Adipose tissue (tissue), 3 donors: ENCODE measurements around the gene PPP2R5B. TPM values are rescaled to one million over a fixed set of nuclear protein-coding genes. Genes with fewer than 3 reads are reported as not detected.

Experiments used
- H3K27ac ChIP-seq: one replicate; pipeline ENCODE4 v1.5.1; 2013; ENCODE audit warnings: low read depth, low read length
- WGBS, 3 donors: extraction: QIAGEN DNeasy Blood & Tissue Kit; methylation state at CpG; one replicate each; pipeline ENCODE4 v1.1.7; 2013; 5-methylcytosine and 5-hydroxymethylcytosine counted together
- polyA plus RNA-seq, 3 donors: library from polyadenylated mRNA; stranded (reverse); fragments of 200-250 nt; gene quantifications; one replicate each; pipeline ENCODE4 v1.2.3, GENCODE V29; 2013
- donor health status: healthy with polysubstance abuse.
- donor health status: Bipolar disorder and iron deficiency.
- donor health status: healthy.

The PPP2R5B gene
- 10 to 100 TPM in 2 of 3 donors, 1 to 10 TPM in 1; 10.0 to 17.9 (median 13.0) TPM for polyA plus RNA-seq

GRCh38 chr11:64923944-64924909 is at the start of gene PPP2R5B:
TSS of gene PPP2R5B (plus strand) at chr11:64924689. CDS start at chr11:64925735, 1,046 bp downstream.
- 1% methylated on average over 39 to 47 of the region's 47 CpGs for WGBS, 3 donors
- H3K27ac ChIP-seq = peak within 1 kb of the TSS; percentile 83

DNA sequence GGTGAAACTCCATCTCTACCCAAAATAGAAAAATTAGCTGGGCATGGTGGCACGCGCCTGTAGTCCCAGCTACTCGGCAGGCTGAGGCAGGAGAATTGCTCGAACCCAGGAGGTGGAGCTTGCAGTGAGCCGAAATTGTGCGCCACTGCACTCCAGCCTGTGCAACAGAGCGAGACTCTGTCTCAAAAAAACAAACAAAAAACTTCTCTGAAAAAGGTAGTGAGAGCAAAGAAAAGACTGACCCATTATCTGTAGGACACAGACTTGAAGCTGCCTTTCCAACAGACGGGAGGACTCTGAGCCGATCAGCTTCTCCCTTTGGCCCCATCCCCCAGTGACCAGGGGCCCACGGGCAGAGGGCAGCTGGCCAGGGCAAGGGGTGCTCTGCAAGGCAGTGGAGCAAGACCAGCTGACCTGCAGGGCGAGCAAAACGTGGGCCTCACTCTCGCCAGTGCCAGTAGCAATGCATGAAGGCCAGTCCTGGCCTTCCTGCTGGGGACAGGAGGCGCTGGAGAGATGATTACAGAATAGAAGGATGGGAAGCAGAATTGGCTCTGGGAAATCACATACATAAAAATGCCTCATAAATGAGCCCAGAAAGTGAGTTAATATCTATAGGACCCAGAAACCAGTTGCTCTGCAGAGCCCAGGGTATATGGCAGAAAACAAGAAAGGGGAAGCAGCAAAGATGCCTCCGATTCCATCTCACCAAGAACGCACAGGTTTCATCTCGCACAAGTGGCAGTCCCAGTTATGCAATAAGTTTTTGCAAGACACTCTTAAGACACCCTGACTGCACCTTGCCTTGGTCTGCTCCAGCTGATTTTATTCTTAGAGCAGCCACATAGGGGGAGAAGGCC is 48.9 kb upstream of the PPP2R5B start:
- no peak overlapping the region for H3K27ac ChIP-seq
- 64 to 78% (median 68%) methylated on average over 17 of the region's 17 CpGs for WGBS, 3 donors

GRCh38 chr11:64876229-64876750 is 48.2 kb upstream of the PPP2R5B start:
- no peak overlapping the region for H3K27ac ChIP-seq
- WGBS, 3 donors = 34 to 66% (median 36%) methylated on average over 11 of the region's 11 CpGs

GRCh38 chr11:64876835-64877341 is 47.6 kb upstream of the PPP2R5B start:
- 12 to 38% (median 24%) methylated on average over 14 of the region's 14 CpGs for WGBS, 3 donors
- H3K27ac ChIP-seq = no peak overlapping the region

- 0 to 2% (median 1%) methylated on average over 41 of the region's 41 CpGs for WGBS, 3 donors
- peak overlapping the region; percentile 69 for H3K27ac ChIP-seq
These were observed 46.9 kb upstream of the PPP2R5B start for GRCh38 chr11:64877390-64878222.

- 0 to 1% (median 0%) methylated on average over 18 to 21 of the region's 21 CpGs for WGBS, 3 donors
- H3K27ac ChIP-seq = peak overlapping the region; percentile 69
These were observed 46.3 kb upstream of the PPP2R5B start for GRCh38 chr11:64878223-64878493.

DNA sequence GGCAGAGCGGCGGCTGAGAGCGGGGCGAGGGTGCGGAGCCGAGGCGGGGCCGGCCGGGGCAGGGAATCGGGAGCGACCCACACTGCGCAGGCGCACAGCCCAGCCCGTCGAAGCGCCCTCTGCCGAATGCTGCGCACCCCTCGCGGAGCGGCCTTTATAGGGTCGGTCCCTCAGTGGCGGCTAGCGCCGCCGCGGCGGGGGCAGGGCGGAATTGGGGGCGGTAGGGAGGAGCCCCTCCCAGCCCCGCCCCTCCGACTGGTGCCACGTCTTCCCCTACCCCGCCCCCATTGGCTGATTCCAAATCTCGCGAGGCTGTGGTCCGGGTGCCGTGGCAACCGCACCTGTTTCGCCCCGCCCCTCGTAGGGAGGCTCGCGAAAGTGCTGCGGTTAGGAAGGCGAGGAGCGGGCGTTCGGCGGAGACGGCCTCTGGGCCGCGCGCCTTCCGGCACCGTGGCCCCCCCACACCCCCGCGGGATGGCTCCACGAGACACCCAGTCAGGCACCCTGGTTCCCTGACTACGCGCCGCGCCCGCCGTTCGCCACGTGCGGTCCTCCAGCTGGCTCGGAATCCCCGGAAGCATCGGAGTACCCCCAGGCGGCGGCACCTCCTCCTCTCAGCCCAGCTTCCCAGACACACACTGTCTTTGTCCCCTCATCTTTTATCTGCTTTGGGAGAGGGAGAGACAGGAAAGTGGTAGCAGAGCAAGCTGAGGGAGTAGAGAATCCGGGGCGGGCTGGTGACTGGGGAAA is 45.8 kb upstream of the PPP2R5B start, which contains the start of gene EHD1:
Gene EHD1 (minus strand): TSS at position 128 of the 750 bp plus-strand sequence. CDS start 157 bp downstream, outside the sequence.
- WGBS, 3 donors = 0% methylated on average over 48 to 75 of the region's 75 CpGs
- H3K27ac ChIP-seq = peak within 1 kb of the TSS; percentile 92

GRCh38 chr11:64879244-64879900 is 45.1 kb upstream of the PPP2R5B start:
- WGBS, 3 donors = 13 to 16% (median 13%) methylated on average over 16 of the region's 16 CpGs
- H3K27ac ChIP-seq = peak overlapping the region; percentile 92

DNA sequence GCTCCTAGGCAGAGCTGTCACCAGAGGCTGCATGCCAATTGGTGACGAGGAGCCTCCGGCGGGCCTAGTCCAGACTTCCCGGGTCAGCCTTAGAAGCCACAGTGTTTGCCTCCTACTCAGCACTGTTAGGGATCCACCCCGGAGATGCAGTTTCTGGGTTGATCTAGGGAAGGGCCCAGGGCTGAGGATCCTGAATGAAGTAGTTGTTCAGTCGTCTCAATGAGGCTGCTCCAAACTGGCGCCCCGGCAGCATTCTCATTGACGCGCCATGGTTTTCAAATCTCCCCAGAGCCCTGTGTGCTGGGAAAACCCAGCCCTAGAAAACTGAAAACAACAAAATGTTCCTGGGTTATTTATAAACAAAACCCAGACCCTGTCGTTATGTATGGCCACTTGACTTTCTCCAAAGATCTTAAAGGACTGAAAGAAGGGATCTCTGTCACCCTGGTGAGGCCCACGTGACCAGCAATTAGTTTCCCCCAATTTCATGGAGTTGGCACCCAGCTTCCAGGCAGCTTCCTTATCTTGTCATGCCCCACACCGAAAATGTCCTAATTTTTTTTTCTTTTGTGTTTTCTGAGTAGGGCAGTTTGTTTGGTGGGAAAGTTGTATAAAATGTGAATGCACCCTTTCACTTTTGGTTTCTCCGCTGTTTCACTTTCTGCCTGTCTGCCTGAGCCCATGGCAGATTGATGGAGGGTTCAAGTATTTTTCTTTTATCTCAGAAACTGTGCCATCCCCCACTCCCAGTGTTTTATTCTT is 44.1 kb upstream of the PPP2R5B start:
- WGBS, 3 donors = 57 to 84% (median 57%) methylated on average over 14 of the region's 14 CpGs
- no peak overlapping the region for H3K27ac ChIP-seq

GRCh38 chr11:64881476-64881875 is 43.0 kb upstream of the PPP2R5B start:
- H3K27ac ChIP-seq = no peak overlapping the region
- 72 to 82% (median 78%) methylated on average over 8 of the region's 8 CpGs for WGBS, 3 donors

- H3K27ac ChIP-seq = no peak overlapping the region
- WGBS, 3 donors = 62 to 69% (median 68%) methylated on average over 5 of the region's 5 CpGs
These were observed 42.2 kb upstream of the PPP2R5B start for GRCh38 chr11:64882243-64882642.

DNA sequence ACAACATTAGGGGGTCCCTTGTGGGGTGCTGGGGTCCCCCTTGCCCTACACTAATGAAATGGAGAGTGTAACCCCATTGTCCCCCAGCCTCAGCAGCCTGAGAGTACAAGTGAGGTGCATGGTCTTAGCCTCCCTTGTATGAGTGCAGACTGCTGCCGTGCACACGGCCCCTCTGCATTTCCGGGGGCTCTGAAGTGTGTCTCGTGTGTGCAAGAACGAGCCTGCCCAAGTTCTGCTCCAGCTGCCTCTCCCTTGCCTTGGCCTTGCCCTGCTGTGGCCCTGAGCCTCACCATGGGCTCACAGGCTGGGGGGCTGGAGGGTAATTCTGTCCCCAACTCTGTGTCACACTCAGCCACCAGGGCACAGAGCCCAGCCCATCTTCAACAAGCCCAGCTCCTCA is 40.9 kb upstream of the PPP2R5B start:
- 81 to 94% (median 85%) methylated on average over 5 of the region's 5 CpGs for WGBS, 3 donors
- no peak overlapping the region for H3K27ac ChIP-seq

DNA sequence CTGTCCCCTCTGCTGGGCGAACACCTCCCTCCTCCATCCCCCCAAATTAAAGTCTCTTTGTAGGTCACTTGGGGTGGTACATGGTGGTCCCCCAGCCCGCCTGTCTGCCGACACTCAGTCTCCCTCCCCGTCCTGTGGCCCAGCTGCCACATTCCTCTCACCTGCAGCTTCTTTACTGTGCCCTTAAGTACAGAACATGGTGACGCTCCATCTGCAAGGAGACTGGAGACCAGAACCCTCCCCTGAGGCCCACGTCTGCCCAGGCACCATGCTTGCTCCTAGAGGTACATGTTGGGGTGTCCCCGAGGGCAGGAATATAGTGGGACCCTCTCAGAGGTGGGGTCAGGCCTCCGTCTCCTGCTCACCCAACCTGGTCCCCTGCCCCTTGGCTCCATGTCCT is 40.5 kb upstream of the PPP2R5B start:
- no peak overlapping the region for H3K27ac ChIP-seq
- 91 to 95% (median 94%) methylated on average over 8 of the region's 8 CpGs for WGBS, 3 donors

- 66 to 85% (median 70%) methylated on average over 15 of the region's 15 CpGs for WGBS, 3 donors
- H3K27ac ChIP-seq = no peak overlapping the region
These were observed 38.9 kb upstream of the PPP2R5B start for GRCh38 chr11:64885367-64886286.

DNA sequence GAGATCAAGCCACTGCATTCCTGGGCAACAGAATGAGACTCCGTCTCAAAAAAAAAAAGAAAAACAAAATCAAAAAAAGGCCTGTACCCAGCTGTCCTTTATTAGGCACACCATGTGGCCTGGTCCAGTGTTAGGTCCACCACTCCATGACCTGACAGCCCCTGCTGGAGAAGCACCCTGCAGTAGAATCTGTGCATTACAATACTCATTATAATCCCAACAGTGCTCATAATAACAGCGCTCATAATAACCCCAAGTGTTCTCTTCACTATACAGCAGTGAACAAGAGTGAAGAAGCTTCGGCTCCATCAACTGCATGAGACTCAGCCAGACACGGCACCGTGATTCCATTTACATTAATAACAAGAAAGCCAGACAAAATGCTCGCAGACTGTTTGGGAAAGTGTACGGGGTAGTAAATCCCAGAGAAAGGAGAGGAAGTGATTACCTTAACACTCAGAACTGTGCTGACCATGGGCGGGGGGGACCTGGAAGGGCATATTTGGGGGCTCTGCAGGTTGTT is 37.2 kb upstream of the PPP2R5B start:
- no peak overlapping the region for H3K27ac ChIP-seq
- 79 to 85% (median 81%) methylated on average over 8 of the region's 8 CpGs for WGBS, 3 donors
